Measurements from ENCODE around the gene RAB11FIP4.

GRCh38 chr17:31425282-31426040 is 34.0 kb downstream of the RAB11FIP4 start:
- TF ChIP-seq CTCF (IDR thresholded peaks at IDR 0.05; ENCODE audit: low read depth, low read length, poor library complexity, severe bottlenecking), result no peak
- no peak for TF ChIP-seq EZH2phosphoT487 (IDR thresholded peaks at IDR 0.05; ENCODE audit: borderline replicate concordance, low read length)
